Bronchial smooth muscle cell (primary cell): ENCODE measurements around the gene RPS15. TPM values are rescaled to one million over a fixed set of nuclear protein-coding genes. Genes with fewer than 3 reads are reported as not detected.

ENCODE experiments used
- total RNA-seq: library from RNA; depleted of rRNA; stranded (reverse); fragments of >200 nt; gene quantifications from 2 replicates; pipeline ENCODE4 v1.2.1, GENCODE V29; 2014

Gene RPS15
- total RNA-seq: 253 and 340 TPM in 2 replicates

GRCh38 chr19:1438035-1438932 is at the start of gene RPS15:
RPS15 (plus strand) TSS chr19:1438396; CDS start chr19:1438426, 30 bp downstream.

GRCh38 chr19:1401138-1401888 is 36.9 kb upstream of the RPS15 start, which contains the start of gene GAMT:
GAMT (minus strand) TSS chr19:1401542; CDS start chr19:1401476, 66 bp downstream.

GRCh38 chr19:1407528-1408299 is 30.5 kb upstream of the RPS15 start, which contains the start of gene DAZAP1:
DAZAP1 (plus strand) TSS chr19:1407586; CDS start chr19:1407774, 188 bp downstream.

GRCh38 chr19:1449467-1450442 is 11.6 kb downstream of the RPS15 start, which contains the start of gene APC2:
APC2 (plus strand) TSS chr19:1450121; CDS start chr19:1453002, 2,881 bp downstream.

GRCh38 chr19:1478934-1479707 is 40.9 kb downstream of the RPS15 start, which contains the start of gene C19orf25:
C19orf25 (minus strand) TSS chr19:1479215; CDS start chr19:1478903, 312 bp downstream.

Other genes with a start within 250 kb of the RPS15 start
- 74.2 and 98.7 TPM in 2 replicates for gene STK11, start 232.6 kb upstream of the RPS15 start, total RNA-seq
- 0.63 and 0.86 TPM in 2 replicates for gene CBARP, start 200.4 kb upstream of the RPS15 start, total RNA-seq
- gene ATP5F1D, start 196.6 kb upstream of the RPS15 start, total RNA-seq: 23.9 and 40.0 TPM in 2 replicates
- 8.8 and 9.5 TPM in 2 replicates for gene MIDN, start 189.8 kb upstream of the RPS15 start, total RNA-seq
- 134 and 212 TPM in 2 replicates for gene CIRBP, start 169.1 kb upstream of the RPS15 start, total RNA-seq
- 12.3 and 22.2 TPM in 2 replicates for gene FAM174C, start 162.9 kb upstream of the RPS15 start, total RNA-seq
- not detected in 2 replicates for gene EFNA2, start 152.5 kb upstream of the RPS15 start, total RNA-seq
- 53.1 and 63.4 TPM in 2 replicates for gene NDUFS7, start 54.5 kb upstream of the RPS15 start, total RNA-seq
- gene GAMT, start 36.9 kb upstream of the RPS15 start, total RNA-seq: 32.0 and 40.4 TPM in 2 replicates
- gene DAZAP1, start 30.8 kb upstream of the RPS15 start, total RNA-seq: 20.4 and 30.9 TPM in 2 replicates
- 0.63 and 1.1 TPM in 2 replicates for gene APC2, start 11.7 kb downstream of the RPS15 start, total RNA-seq
- 17.9 and 23.0 TPM in 2 replicates for gene C19orf25, start 40.8 kb downstream of the RPS15 start, total RNA-seq
- gene PCSK4, start 52.0 kb downstream of the RPS15 start, total RNA-seq: 0.95 and 2.2 TPM in 2 replicates
- gene REEP6, start 52.8 kb downstream of the RPS15 start, total RNA-seq: 1.7 and 2.9 TPM in 2 replicates
- gene ADAMTSL5, start 74.6 kb downstream of the RPS15 start, total RNA-seq: 3.9 and 4.7 TPM in 2 replicates
- under 0.01 TPM in 1 of 2 replicates, not detected in the other for gene PLK5, start 85.7 kb downstream of the RPS15 start, total RNA-seq
- gene MEX3D, start 129.9 kb downstream of the RPS15 start, total RNA-seq: 21.9 and 32.7 TPM in 2 replicates
- gene MBD3, start 154.5 kb downstream of the RPS15 start, total RNA-seq: 64.8 and 69.3 TPM in 2 replicates
- 103 and 117 TPM in 2 replicates for gene UQCR11, start 167.1 kb downstream of the RPS15 start, total RNA-seq
- 33.4 and 49.2 TPM in 2 replicates for gene TCF3, start 214.2 kb downstream of the RPS15 start, total RNA-seq